ENCODE data around the gene RIOK3.

DNA sequence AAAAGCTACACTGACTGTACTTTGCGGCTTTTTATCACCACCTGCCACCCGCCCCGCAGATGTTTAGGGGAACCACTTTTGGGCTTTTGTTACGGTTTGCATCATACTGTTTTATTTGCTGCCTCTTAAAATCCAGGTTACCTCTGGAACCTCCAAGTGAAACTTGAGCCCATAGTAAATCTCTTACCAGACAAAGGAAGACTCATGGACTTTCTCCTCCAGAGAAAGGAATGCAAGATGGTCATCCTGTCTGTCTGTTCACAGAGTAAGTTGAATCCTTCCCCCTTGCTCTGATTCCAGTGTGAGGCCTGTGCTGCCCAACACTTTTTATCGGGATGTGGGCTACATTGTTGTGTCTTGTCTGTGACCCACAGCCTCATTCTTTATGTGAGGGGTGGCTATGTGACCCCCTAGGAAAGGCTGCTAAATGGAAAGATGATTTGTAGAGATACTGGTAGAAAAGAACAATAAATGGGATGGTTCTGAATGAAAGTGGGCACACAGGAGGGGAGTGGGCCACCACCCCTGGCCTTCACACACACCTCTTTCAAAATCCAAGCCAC, 73.5 kb downstream of the RIOK3 start:
- TF ChIP-seq ZNF114 (tag by site-specific recombination; IDR thresholded peaks at IDR 0.05) (no peak), ZNF311 (tag by site-specific recombination; IDR thresholded peaks at IDR 0.05; ENCODE audit: borderline replicate concordance) (no peak), ZNF24 (tag by site-specific recombination; IDR thresholded peaks at IDR 0.05) (no peak), ZNF707 (tag by site-specific recombination; IDR thresholded peaks at IDR 0.05) (no peak), IKZF3 (tag by site-specific recombination; IDR thresholded peaks at IDR 0.05) (no peak), ZNF843 (tag by site-specific recombination; IDR thresholded peaks at IDR 0.05) (no peak), ZNF324 (tag by site-specific recombination; IDR thresholded peaks at IDR 0.05) (no peak), ZNF350 (tag by site-specific recombination; IDR thresholded peaks at IDR 0.05) (no peak), GLI4 (tag by site-specific recombination; IDR thresholded peaks at IDR 0.05) (no peak)
- TF ChIP-seq, protein P1, sequence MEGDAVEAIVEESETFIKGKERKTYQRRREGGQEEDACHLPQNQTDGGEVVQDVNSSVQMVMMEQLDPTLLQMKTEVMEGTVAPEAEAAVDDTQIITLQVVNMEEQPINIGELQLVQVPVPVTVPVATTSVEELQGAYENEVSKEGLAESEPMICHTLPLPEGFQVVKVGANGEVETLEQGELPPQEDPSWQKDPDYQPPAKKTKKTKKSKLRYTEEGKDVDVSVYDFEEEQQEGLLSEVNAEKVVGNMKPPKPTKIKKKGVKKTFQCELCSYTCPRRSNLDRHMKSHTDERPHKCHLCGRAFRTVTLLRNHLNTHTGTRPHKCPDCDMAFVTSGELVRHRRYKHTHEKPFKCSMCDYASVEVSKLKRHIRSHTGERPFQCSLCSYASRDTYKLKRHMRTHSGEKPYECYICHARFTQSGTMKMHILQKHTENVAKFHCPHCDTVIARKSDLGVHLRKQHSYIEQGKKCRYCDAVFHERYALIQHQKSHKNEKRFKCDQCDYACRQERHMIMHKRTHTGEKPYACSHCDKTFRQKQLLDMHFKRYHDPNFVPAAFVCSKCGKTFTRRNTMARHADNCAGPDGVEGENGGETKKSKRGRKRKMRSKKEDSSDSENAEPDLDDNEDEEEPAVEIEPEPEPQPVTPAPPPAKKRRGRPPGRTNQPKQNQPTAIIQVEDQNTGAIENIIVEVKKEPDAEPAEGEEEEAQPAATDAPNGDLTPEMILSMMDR (tag by site-specific recombination; IDR thresholded peaks at IDR 0.05), result no peak
- TF ChIP-seq, protein P2, sequence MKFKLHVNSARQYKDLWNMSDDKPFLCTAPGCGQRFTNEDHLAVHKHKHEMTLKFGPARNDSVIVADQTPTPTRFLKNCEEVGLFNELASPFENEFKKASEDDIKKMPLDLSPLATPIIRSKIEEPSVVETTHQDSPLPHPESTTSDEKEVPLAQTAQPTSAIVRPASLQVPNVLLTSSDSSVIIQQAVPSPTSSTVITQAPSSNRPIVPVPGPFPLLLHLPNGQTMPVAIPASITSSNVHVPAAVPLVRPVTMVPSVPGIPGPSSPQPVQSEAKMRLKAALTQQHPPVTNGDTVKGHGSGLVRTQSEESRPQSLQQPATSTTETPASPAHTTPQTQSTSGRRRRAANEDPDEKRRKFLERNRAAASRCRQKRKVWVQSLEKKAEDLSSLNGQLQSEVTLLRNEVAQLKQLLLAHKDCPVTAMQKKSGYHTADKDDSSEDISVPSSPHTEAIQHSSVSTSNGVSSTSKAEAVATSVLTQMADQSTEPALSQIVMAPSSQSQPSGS (tag by site-specific recombination; IDR thresholded peaks at IDR 0.05; ENCODE audit: low read depth), result no peak
- TF ChIP-seq, protein P3, sequence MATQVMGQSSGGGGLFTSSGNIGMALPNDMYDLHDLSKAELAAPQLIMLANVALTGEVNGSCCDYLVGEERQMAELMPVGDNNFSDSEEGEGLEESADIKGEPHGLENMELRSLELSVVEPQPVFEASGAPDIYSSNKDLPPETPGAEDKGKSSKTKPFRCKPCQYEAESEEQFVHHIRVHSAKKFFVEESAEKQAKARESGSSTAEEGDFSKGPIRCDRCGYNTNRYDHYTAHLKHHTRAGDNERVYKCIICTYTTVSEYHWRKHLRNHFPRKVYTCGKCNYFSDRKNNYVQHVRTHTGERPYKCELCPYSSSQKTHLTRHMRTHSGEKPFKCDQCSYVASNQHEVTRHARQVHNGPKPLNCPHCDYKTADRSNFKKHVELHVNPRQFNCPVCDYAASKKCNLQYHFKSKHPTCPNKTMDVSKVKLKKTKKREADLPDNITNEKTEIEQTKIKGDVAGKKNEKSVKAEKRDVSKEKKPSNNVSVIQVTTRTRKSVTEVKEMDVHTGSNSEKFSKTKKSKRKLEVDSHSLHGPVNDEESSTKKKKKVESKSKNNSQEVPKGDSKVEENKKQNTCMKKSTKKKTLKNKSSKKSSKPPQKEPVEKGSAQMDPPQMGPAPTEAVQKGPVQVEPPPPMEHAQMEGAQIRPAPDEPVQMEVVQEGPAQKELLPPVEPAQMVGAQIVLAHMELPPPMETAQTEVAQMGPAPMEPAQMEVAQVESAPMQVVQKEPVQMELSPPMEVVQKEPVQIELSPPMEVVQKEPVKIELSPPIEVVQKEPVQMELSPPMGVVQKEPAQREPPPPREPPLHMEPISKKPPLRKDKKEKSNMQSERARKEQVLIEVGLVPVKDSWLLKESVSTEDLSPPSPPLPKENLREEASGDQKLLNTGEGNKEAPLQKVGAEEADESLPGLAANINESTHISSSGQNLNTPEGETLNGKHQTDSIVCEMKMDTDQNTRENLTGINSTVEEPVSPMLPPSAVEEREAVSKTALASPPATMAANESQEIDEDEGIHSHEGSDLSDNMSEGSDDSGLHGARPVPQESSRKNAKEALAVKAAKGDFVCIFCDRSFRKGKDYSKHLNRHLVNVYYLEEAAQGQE (tag by site-specific recombination; IDR thresholded peaks at IDR 0.05), result no peak
- TF ChIP-seq, protein P4, sequence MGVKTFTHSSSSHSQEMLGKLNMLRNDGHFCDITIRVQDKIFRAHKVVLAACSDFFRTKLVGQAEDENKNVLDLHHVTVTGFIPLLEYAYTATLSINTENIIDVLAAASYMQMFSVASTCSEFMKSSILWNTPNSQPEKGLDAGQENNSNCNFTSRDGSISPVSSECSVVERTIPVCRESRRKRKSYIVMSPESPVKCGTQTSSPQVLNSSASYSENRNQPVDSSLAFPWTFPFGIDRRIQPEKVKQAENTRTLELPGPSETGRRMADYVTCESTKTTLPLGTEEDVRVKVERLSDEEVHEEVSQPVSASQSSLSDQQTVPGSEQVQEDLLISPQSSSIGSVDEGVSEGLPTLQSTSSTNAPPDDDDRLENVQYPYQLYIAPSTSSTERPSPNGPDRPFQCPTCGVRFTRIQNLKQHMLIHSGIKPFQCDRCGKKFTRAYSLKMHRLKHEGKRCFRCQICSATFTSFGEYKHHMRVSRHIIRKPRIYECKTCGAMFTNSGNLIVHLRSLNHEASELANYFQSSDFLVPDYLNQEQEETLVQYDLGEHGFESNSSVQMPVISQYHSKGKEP (tag by site-specific recombination; IDR thresholded peaks at IDR 0.05), result no peak

Measured in HEK293 (cell line).